ENCODE measurements around the gene TULP4.

DNA sequence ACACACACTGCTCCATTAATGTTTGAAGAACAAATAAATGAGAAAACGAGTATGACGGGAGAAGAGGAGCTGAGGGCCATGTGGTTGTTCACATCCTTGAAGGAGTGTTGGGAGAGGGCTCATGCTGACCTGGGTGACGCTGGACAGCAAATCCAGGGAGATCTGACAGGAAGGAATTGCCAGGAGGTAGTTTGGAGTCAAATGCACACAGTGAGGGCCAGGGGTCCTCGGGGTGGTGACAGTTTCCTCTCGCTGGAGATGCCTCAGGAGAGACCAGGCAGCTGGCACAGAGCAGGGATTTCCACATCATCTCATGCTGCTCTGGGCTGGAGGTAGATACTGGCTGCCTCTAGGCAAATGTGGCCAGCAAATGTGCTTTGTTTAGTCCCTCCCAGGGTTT is 245.7 kb downstream of the TULP4 start:
- TF ChIP-seq, protein P1, sequence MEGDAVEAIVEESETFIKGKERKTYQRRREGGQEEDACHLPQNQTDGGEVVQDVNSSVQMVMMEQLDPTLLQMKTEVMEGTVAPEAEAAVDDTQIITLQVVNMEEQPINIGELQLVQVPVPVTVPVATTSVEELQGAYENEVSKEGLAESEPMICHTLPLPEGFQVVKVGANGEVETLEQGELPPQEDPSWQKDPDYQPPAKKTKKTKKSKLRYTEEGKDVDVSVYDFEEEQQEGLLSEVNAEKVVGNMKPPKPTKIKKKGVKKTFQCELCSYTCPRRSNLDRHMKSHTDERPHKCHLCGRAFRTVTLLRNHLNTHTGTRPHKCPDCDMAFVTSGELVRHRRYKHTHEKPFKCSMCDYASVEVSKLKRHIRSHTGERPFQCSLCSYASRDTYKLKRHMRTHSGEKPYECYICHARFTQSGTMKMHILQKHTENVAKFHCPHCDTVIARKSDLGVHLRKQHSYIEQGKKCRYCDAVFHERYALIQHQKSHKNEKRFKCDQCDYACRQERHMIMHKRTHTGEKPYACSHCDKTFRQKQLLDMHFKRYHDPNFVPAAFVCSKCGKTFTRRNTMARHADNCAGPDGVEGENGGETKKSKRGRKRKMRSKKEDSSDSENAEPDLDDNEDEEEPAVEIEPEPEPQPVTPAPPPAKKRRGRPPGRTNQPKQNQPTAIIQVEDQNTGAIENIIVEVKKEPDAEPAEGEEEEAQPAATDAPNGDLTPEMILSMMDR (IDR thresholded peaks at IDR 0.05), result no peak
- TF ChIP-seq, protein P2, sequence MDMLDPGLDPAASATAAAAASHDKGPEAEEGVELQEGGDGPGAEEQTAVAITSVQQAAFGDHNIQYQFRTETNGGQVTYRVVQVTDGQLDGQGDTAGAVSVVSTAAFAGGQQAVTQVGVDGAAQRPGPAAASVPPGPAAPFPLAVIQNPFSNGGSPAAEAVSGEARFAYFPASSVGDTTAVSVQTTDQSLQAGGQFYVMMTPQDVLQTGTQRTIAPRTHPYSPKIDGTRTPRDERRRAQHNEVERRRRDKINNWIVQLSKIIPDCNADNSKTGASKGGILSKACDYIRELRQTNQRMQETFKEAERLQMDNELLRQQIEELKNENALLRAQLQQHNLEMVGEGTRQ (IDR thresholded peaks at IDR 0.05), result no peak
- TF ChIP-seq MYC (IDR thresholded peaks at IDR 0.05; ENCODE audit: borderline replicate concordance, low read length), result no peak
- no peak for TF ChIP-seq POLR2A (IDR thresholded peaks at IDR 0.05; ENCODE audit: low read length)
- no peak for TF ChIP-seq CBX2 (IDR thresholded peaks at IDR 0.05; ENCODE audit: borderline replicate concordance, low read depth)
- TF ChIP-seq HOXB5 (CRISPR knock-in tag; IDR thresholded peaks at IDR 0.05), result no peak
- no peak for TF ChIP-seq HOXA7 (CRISPR knock-in tag; IDR thresholded peaks at IDR 0.05)
- TF ChIP-seq CHD2 (IDR thresholded peaks at IDR 0.05; ENCODE audit: low read length, partially characterized antibody), result no peak
- TF ChIP-seq, protein P3, sequence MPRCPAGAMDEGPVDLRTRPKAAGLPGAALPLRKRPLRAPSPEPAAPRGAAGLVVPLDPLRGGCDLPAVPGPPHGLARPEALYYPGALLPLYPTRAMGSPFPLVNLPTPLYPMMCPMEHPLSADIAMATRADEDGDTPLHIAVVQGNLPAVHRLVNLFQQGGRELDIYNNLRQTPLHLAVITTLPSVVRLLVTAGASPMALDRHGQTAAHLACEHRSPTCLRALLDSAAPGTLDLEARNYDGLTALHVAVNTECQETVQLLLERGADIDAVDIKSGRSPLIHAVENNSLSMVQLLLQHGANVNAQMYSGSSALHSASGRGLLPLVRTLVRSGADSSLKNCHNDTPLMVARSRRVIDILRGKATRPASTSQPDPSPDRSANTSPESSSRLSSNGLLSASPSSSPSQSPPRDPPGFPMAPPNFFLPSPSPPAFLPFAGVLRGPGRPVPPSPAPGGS (IDR thresholded peaks at IDR 0.05), result no peak
